ENCODE data around the gene VCL. TPM values are rescaled to one million over a fixed set of nuclear protein-coding genes. Genes with fewer than 3 reads are reported as not detected.

The VCL gene
- polyA plus RNA-seq, 1 donor from 2014 or later = 11.2 TPM

DNA sequence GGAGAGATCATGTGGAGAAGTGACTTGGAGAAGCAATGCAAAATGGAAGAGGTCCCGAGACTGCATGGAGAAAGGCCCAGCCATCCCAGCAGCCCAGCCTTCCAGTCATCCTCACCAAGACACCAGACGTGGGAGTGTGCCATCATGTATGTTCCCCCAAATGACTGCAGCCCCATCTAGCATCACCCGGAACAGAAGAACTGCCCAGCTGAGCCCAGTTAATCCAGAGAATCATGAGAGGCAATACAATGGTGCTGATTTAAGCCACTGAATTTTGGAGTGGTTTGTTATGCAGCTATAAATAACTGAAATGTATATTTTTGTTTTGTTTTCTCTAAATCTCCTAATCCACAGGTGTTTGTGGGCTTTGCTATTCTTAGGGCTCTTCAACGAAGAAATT lies 22.5 kb upstream of the VCL start:
- no peaks in the 10 kb centered on the region for H3K9me3 ChIP-seq (ENCODE audit: low read length)
- no peaks in the 10 kb centered on the region for H3K9me2 ChIP-seq (ENCODE audit: insufficient read depth, low read length)
- no peak overlapping the region for H3K9ac ChIP-seq (ENCODE audit: low read length)
- no peak overlapping the region for H3K4me2 ChIP-seq (ENCODE audit: low read length)
- no peaks in the 10 kb centered on the region for H3K36me3 ChIP-seq (ENCODE audit: insufficient read depth, low read length)
- H3K27ac ChIP-seq (ENCODE audit: low read length) = no peak overlapping the region
- H3K4me3 ChIP-seq (ENCODE audit: low read length) = no peak overlapping the region
- H3K27me3 ChIP-seq (ENCODE audit: insufficient read depth, low read depth, low read length) = no peaks in the 10 kb centered on the region
- no peaks in the 10 kb centered on the region for H3K79me2 ChIP-seq (replicated peaks; ENCODE audit: insufficient read depth, low read length)
- no peak overlapping the region for H2AFZ ChIP-seq (ENCODE audit: low read depth, low read length)
- no peaks in the 10 kb centered on the region for H3F3A ChIP-seq (ENCODE audit: insufficient read depth, low read length, poor library complexity, severe bottlenecking)
- H4K20me1 ChIP-seq (ENCODE audit: insufficient read depth) = no peaks in the 10 kb centered on the region
- TF ChIP-seq CTCF (IDR thresholded peaks at IDR 0.05; ENCODE audit: poor library complexity, severe bottlenecking) (no peak), TAF1 (IDR thresholded peaks at IDR 0.05; ENCODE audit: low read depth) (no peak), EZH2 (IDR thresholded peaks at IDR 0.05; ENCODE audit: borderline replicate concordance, insufficient read depth, low read length, poor library complexity, severe bottlenecking) (no peak), MXI1 (conservative IDR thresholded peaks at IDR 0.05; ENCODE audit: poor library complexity, severe bottlenecking) (no peak)

DNA sequence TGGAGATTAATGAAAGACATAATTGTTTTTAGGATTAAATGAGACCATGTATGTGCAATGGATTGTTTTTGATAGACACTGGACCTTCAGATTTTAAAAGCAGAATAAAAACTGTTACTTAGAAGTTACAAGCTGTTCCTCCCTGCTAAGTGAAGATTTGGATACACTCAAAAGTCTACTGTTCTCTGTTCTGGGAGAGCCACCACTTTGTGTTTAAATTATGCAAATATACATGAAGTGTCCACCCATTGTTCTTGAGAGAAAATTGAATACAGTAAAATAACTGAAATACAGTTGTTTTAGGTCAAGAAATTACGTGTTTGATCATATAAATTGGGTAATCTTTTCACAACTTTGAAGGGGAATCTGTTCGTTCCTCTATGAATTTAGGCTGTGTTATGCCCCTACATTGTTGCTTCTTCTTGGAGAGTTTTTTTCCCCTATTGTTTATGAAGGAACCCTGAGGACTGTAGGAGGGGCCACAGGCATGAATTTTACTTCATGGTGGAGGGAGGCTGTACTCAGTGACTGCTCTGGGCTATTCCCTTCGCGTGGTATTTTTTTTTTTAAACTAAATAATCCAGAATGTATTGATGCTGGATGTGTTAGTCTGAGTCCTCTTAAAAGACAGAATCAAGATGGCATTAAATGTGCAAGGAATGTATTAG lies 18.6 kb upstream of the VCL start:
- no peak overlapping the region for H2AFZ ChIP-seq (ENCODE audit: low read depth, low read length)

More for the DNA sequence above, 18.6 kb upstream of the VCL start:
- H3K9me3 ChIP-seq (ENCODE audit: low read length) = no peaks in the 10 kb centered on the region
- no peak overlapping the region for H3K27ac ChIP-seq (ENCODE audit: low read length)
- H3F3A ChIP-seq (ENCODE audit: insufficient read depth, low read length, poor library complexity, severe bottlenecking) = no peaks in the 10 kb centered on the region
- H3K36me3 ChIP-seq (ENCODE audit: insufficient read depth, low read length) = no peaks in the 10 kb centered on the region
- no peak overlapping the region for H3K4me3 ChIP-seq (ENCODE audit: low read length)
- H4K20me1 ChIP-seq (ENCODE audit: insufficient read depth) = no peaks in the 10 kb centered on the region
- H3K9ac ChIP-seq (ENCODE audit: low read length) = no peak overlapping the region
- no peaks in the 10 kb centered on the region for H3K27me3 ChIP-seq (ENCODE audit: insufficient read depth, low read depth, low read length)
- no peaks in the 10 kb centered on the region for H3K9me2 ChIP-seq (ENCODE audit: insufficient read depth, low read length)
- no peak overlapping the region for H3K4me2 ChIP-seq (ENCODE audit: low read length)
- TF ChIP-seq CTCF (IDR thresholded peaks at IDR 0.05; ENCODE audit: poor library complexity, severe bottlenecking) (no peak), MXI1 (conservative IDR thresholded peaks at IDR 0.05; ENCODE audit: poor library complexity, severe bottlenecking) (no peak), SMC3 (conservative IDR thresholded peaks at IDR 0.05; ENCODE audit: poor library complexity) (no peak), POLR2AphosphoS5 (IDR thresholded peaks at IDR 0.05) (no peak), REST (IDR thresholded peaks at IDR 0.05; ENCODE audit: borderline replicate concordance) (no peak), TAF1 (IDR thresholded peaks at IDR 0.05; ENCODE audit: low read depth) (no peak), EZH2 (IDR thresholded peaks at IDR 0.05; ENCODE audit: borderline replicate concordance, insufficient read depth, low read length, poor library complexity, severe bottlenecking) (no peak), RAD21 (conservative IDR thresholded peaks at IDR 0.05) (no peak), EP300 (conservative IDR thresholded peaks at IDR 0.05; ENCODE audit: poor library complexity, severe bottlenecking) (no peak)
- no peaks in the 10 kb centered on the region for H3K79me2 ChIP-seq (replicated peaks; ENCODE audit: insufficient read depth, low read length)
